PFSK-1 (cell line): ENCODE data around the gene IGFLR1.

Experiments
- FOXP2 ChIP-seq: optimal IDR thresholded peaks from 2 replicates; pipeline ENCODE3; 2011; ENCODE audit warnings: borderline replicate concordance, control low read depth, inconsistent platforms; ENCODE audit not compliant: insufficient read depth; ENCODE audit errors: extremely low read length, extremely low read depth
- POLR2AphosphoS5 ChIP-seq: IDR thresholded peaks from 2 replicates; pipeline ENCODE4 v1.6.1; 2012; ENCODE audit warnings: low read depth, mild to moderate bottlenecking, control low read depth, low read length, moderate library complexity
- SIN3A ChIP-seq: IDR thresholded peaks from 2 replicates; pipeline ENCODE4 v1.6.1; 2012; ENCODE audit warnings: mild to moderate bottlenecking, low read length, moderate library complexity, borderline replicate concordance; ENCODE audit not compliant: insufficient read depth
- TF ChIP-seq, protein P1 (sequence below), 2 experiments: IDR thresholded peaks; 2 replicates each; pipeline versions ENCODE4 v1.6.1 to v1.8.0; 2011 to 2012; ENCODE audit warnings: low read depth in 2 of 2, low read length in 2 of 2, control low read depth in 1 of 2, inconsistent platforms in 1 of 2, mild to moderate bottlenecking in 1 of 2, moderate library complexity in 1 of 2; ENCODE audit not compliant: insufficient read depth in 1 of 2

DNA sequence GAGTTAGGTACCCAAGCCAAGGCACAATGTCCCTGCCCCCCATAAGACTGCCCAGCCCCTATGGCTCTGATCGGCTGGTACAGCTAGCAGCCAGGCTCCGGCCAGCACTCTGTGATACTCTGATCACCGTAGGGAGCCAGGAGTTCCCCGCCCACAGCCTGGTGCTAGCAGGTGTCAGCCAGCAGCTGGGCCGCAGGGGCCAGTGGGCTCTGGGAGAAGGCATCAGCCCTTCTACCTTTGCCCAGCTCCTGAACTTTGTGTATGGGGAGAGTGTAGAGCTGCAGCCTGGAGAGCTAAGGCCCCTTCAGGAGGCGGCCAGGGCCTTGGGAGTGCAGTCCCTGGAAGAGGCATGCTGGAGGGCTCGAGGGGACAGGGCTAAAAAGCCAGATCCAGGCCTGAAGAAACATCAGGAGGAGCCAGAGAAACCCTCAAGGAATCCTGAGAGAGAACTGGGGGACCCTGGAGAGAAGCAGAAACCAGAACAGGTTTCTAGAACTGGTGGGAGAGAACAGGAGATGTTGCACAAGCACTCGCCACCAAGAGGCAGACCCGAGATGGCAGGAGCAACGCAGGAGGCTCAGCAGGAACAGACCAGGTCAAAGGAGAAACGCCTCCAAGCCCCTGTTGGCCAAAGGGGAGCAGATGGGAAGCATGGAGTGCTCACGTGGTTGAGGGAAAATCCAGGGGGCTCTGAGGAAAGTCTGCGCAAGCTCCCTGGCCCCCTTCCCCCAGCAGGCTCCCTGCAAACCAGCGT lies 27.5 kb downstream of the IGFLR1 start:
- TF ChIP-seq, protein P1, sequence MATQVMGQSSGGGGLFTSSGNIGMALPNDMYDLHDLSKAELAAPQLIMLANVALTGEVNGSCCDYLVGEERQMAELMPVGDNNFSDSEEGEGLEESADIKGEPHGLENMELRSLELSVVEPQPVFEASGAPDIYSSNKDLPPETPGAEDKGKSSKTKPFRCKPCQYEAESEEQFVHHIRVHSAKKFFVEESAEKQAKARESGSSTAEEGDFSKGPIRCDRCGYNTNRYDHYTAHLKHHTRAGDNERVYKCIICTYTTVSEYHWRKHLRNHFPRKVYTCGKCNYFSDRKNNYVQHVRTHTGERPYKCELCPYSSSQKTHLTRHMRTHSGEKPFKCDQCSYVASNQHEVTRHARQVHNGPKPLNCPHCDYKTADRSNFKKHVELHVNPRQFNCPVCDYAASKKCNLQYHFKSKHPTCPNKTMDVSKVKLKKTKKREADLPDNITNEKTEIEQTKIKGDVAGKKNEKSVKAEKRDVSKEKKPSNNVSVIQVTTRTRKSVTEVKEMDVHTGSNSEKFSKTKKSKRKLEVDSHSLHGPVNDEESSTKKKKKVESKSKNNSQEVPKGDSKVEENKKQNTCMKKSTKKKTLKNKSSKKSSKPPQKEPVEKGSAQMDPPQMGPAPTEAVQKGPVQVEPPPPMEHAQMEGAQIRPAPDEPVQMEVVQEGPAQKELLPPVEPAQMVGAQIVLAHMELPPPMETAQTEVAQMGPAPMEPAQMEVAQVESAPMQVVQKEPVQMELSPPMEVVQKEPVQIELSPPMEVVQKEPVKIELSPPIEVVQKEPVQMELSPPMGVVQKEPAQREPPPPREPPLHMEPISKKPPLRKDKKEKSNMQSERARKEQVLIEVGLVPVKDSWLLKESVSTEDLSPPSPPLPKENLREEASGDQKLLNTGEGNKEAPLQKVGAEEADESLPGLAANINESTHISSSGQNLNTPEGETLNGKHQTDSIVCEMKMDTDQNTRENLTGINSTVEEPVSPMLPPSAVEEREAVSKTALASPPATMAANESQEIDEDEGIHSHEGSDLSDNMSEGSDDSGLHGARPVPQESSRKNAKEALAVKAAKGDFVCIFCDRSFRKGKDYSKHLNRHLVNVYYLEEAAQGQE (IDR thresholded peaks at IDR 0.05; ENCODE audit: insufficient read depth in 1 of 2, low read depth in 2 of 2, low read length in 2 of 2): no peak
- no peak for TF ChIP-seq POLR2AphosphoS5
- TF ChIP-seq SIN3A: no peak
- TF ChIP-seq FOXP2: no peak
